ENCODE measurements around the gene TMEM9.
"Not testable (repeated sequence)": the region's sequence is repeated elsewhere in the genome, so short reads cannot be mapped to it uniquely, and the experiment has no call there.

Gene TMEM9

GRCh38 chr1:201172999-201173610 is 18.8 kb upstream of the TMEM9 start:
- DNase-seq (ENCODE audit: low spot score) = no peak

DNA sequence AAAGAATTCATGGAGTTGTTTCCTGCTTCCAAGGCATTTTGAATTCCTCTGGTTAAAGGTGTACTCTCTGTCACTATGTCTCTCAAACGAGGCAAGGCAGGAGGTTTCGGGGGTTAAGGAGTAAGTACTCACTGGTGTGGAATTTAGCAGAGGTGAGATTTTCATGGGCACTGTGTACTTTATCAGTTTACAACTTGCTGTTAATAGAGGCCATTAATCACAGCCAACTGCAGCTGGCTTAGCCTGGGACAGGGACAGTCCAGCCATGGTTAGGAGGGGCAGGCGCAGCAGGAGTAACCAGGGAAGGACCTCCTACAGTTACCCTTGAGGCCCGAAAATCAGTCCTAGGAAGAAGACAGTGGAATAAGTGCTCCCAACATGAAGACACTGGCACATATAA is 18.1 kb upstream of the TMEM9 start:
- DNase-seq (ENCODE audit: low spot score) = no peak

DNA sequence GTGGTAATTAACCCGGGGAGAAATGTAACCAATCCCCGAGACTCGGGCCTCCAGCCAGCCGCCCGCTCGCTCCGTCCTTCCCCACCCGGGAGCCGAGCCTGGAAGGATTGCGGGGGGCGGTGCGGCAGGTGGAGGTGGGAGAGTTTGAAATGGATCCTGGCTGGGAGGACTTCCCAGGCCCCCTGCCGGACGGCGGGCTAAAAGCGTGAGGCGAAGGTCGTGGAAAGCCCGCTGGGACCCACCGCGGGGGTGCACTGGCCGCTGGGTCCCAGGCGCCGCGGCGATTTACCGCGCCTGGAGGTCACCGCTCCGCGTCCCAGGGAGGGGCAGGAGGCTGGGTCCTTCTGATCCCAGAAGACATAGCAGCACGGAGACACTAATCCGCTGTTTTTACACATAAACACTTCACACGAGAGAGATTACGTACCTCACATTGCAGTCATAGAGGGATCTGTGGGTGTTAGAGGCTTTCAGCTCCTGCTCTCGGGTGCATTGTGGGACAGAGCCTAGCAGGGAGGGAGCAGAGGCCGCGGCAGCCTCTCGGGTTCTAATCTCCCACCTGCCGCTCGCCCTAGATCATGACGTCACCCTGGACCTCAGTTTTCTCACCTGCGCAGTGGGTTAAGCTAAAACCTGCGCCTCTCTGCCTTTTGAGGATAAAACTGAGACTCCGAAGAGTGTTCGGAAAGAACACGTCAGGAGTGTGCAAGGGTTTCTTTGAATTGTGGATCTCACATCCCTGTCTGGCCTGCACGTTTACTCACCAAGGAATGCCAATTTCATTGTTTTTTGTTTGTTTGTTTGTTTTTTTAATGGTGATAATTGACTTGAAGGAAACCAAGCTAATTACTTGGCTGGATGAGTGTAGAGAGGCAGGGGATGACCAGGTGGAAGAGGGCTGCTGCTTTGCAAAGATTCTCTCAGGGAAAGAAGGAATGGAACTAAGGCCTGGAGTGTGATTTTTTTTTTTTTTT is 17.1 kb upstream of the TMEM9 start:
- peak; percentile 92 for DNase-seq (ENCODE audit: low spot score)

- DNase-seq (ENCODE audit: low spot score) = peak; percentile 98
Measured at GRCh38 chr1:201170533-201171062, 16.3 kb upstream of the TMEM9 start.

GRCh38 chr1:201169971-201170532 is 15.8 kb upstream of the TMEM9 start:
- DNase-seq (ENCODE audit: low spot score) = no peak

- DNase-seq (ENCODE audit: low spot score) = no peak
Measured at GRCh38 chr1:201169203-201169602, 14.9 kb upstream of the TMEM9 start.

GRCh38 chr1:201167041-201167991 is 13.0 kb upstream of the TMEM9 start:
- no peak for DNase-seq (ENCODE audit: low spot score)

DNA sequence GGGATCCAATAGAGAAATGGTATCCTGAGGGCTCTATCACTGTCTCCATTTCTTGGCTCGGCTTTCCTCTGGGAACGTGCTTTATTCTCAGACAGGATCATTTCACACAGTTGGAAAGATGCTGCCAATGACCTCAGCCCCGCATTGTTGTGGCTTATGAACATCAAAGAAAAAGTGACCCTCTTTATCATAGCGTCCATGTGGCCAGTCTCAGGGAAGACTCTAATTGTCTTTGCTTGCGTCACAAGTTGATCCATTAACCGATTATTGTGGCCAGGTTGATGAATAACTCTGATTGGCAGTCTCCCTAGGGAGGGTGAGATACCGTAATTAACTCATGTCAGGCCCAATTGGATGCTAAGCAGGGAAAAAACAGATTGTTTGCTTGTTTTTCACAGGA is 10.4 kb upstream of the TMEM9 start:
- no peak for DNase-seq (ENCODE audit: low spot score)

GRCh38 chr1:201163707-201164106 is 9.4 kb upstream of the TMEM9 start:
- no peak for DNase-seq (ENCODE audit: low spot score)

GRCh38 chr1:201163036-201163435 is 8.8 kb upstream of the TMEM9 start:
- DNase-seq (ENCODE audit: low spot score) = not testable (repeated sequence)

DNA sequence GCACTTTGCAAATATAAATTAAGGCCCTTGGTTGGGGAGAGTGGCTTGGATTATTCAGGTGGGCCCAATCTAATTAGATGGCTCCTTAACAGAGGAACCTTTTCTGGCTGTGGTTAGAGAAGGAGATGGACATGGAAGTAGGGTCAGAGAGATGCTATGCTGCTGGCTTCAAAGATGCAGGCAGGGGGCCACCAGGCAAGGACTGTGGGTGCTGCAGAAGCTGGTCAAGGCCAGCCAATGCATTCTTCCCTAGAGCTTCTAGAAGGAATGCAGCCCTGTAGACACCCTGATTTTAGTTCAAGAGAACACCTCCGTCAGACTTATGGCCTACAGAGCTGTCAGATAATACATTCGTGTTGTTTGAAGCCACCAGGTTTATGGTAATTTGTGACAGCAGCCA is 3.7 kb upstream of the TMEM9 start:
- DNase-seq (ENCODE audit: low spot score) = no peak

GRCh38 chr1:201156819-201157218 is 2.5 kb upstream of the TMEM9 start:
- no peak for DNase-seq (ENCODE audit: low spot score)

- no peak for DNase-seq (ENCODE audit: low spot score)
Measured at GRCh38 chr1:201156346-201156745, 2.1 kb upstream of the TMEM9 start.

DNA sequence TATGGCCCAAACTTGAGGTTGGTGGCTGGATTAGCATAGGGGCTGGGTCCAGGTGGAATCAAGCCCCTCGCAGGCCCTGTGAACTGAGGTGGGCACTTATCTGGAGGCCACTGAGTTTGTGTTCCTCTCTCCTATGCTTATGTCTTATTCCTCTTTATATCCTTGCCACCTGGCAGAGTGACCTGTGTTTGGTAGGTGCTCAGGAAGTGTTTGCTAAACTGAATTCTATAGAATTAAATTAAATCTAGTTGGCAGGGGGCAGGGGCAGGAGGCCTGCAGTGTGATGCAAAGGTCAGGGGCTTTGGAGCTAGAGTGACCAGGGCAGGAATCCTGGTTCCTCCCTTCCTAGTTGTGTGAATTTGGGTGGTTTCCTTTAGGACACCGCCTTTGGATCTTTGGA is 1.1 kb upstream of the TMEM9 start:
- DNase-seq (ENCODE audit: low spot score) = no peak

DNA sequence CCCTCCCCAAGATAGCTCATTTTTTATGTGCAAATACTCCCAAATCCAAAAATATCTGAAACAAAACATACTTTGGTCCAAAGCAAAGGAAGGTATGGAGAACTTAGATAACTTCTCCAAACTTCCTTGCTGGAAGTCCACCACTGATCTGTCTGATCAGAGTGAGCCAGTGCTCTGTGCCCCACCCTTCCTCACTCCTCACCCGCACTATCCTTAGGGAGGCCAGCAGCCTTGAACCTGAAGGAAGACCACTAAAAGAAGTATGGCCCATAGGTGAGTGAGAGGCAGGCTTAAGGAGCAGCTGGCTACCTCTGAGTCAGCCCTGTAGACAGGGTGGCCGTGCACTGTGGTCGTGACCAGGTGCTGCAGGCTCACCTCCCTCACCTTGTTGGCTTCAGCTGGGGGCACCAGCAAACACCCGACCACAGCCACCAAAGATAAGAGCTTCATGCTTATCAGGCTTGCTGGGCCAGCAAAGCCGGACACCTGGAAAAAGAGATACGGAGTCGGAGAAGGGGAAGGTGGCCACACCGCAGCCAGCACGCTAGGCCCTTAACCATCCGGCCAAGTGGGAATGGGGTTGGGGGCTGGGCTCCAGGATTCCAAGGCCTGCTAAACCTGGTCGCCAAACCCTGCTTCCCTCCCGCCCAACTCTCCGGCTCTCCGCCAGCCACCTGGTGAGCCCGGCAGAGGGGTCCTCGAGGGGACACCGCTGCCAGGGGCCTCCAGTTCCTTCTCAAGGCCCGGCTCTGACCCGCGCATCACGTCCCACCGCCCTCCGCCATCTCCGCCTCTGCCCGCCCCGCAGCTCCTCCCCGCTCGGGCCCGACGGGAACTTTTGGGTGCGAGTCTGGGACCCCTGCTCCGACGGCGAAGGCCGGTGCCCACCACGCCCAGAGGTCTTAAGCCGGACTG is 543 bp downstream of the TMEM9 start:
- no peak for DNase-seq (ENCODE audit: low spot score)

- peak; percentile 65 for DNase-seq (ENCODE audit: low spot score)
Measured at GRCh38 chr1:201149400-201149799, 4.9 kb downstream of the TMEM9 start.

- DNase-seq (ENCODE audit: low spot score) = no peak
Measured at GRCh38 chr1:201147396-201148015, 6.8 kb downstream of the TMEM9 start.

DNA sequence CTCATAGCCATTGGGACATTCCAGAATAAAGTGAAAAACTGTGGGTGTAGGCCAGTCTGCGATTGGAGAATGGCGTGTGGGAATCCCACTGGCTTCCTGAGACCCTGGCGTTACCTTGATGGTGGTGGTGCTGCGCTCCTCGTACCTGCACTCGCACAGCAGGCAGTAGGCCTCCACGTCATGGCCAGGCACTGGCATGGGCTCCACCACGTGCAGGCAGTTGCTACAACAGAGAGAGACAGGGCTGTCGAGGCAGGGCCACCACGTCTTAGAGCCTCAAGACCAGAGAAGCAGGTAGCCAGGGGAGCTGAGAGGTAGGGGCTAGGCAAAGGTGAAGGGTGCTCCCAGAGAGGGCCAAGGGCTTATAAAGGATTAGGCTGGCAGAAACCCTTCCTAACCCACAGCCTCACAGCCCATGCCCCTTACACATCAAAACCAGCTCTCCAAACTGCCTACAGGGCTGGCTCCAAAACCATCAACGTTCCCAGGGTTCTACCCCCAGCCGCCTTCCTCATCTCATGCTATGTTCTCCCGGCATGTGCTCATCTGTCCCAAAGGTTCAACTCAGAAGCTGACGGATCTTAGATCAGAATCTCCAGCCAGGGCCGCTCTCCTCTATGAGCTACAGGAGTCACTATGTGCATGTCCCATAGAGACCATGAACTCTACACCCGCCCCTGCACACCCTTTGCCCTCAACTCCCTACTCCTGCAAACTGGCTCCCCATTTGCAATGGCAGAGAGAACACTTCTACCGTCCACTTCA is 7.5 kb downstream of the TMEM9 start:
- DNase-seq (ENCODE audit: low spot score) = no peak

- no peak for DNase-seq (ENCODE audit: low spot score)
Measured at GRCh38 chr1:201145816-201146215, 8.5 kb downstream of the TMEM9 start.
